Measurements from ENCODE around the gene DOCK2.

The DOCK2 gene

DNA sequence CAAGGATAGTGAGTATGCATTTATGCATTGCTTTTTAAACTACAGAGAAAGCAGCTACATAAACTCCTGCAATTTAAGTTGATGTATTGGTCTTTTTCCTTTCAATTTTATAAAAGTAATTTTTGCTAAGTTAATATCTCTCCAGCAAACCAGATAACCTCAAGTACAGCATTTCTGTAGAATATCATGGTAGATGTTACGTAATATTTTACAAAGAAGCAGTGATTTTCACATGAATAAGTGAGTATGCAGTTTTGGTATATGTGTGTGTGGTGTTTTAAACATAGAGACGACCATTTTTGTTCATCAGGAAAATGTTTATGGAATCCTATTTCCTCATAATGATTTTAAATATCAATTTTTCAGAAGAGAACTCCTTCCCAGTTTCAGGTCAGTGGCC is 224.4 kb downstream of the DOCK2 start:
- no peak overlapping the region for H3K4me2 ChIP-seq (ENCODE audit: low read depth, low read length)
- no peak overlapping the region for H3K27ac ChIP-seq (ENCODE audit: low read length)
- no peak overlapping the region for H3K4me3 ChIP-seq (ENCODE audit: low read length)
- H3K9me2 ChIP-seq (replicated peaks; ENCODE audit: insufficient read depth, low read length): no peaks in the 10 kb centered on the region
- no peak overlapping the region for H2AFZ ChIP-seq (ENCODE audit: low read length)
- H3K4me1 ChIP-seq (ENCODE audit: low read length): 0 out of 2 replicates have a peak, but pooled peaks cover 3% of the 10 kb centered on the region
- no peak for DNase-seq
- H3K79me2 ChIP-seq (ENCODE audit: low read length): no peaks in the 10 kb centered on the region
- no peaks in the 10 kb centered on the region for H3K9me3 ChIP-seq (replicated peaks; ENCODE audit: insufficient read depth, low read length)
- H3K9ac ChIP-seq (ENCODE audit: low read length): no peak overlapping the region
- H3K27me3 ChIP-seq (replicated peaks; ENCODE audit: insufficient read depth, low read length): no peaks in the 10 kb centered on the region
- no peaks in the 10 kb centered on the region for H3F3A ChIP-seq (ENCODE audit: insufficient read depth, low read length)
- TF ChIP-seq EZH2 (optimal IDR thresholded peaks at IDR 0.05; ENCODE audit: low read depth, low read length) (no peak), CTCF (IDR thresholded peaks at IDR 0.05; ENCODE audit: low read length) (no peak), EZH2phosphoT487 (IDR thresholded peaks at IDR 0.05; ENCODE audit: low read length) (no peak)
- no peaks in the 10 kb centered on the region for H4K20me1 ChIP-seq (ENCODE audit: insufficient read depth, low read length)
- no peaks in the 10 kb centered on the region for H3K36me3 ChIP-seq (replicated peaks; ENCODE audit: insufficient read depth, low read length)

DNA sequence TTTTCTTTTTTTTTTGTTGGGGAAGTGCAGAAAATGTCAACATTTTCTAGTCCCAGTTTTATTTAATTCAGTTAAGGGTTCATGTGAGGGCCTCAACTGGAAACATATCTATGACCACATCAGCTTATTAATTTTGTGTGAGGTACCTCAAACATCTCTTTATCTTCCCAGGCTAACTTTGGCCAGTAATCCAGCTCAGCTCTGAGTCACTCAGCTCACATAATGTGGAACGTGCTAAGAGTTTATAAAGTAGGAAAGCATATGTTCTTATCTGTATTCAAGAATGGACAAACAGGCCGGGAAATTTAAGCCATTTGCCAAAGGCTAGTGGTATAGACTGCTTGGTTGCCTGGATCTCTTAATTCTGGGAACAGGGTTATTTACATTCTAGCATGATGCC is 224.9 kb downstream of the DOCK2 start:
- Histone ChIP-seq H3K9me2 (replicated peaks; ENCODE audit: insufficient read depth, low read length) (no peaks in the 10 kb centered on the region), H2AFZ (ENCODE audit: low read length) (no peak overlapping the region), H3K36me3 (replicated peaks; ENCODE audit: insufficient read depth, low read length) (no peaks in the 10 kb centered on the region), H3K9me3 (replicated peaks; ENCODE audit: insufficient read depth, low read length) (no peaks in the 10 kb centered on the region), H3K4me2 (ENCODE audit: low read depth, low read length) (no peak overlapping the region), H3K4me3 (ENCODE audit: low read length) (no peak overlapping the region), H3K79me2 (ENCODE audit: low read length) (no peaks in the 10 kb centered on the region), H3K27me3 (replicated peaks; ENCODE audit: insufficient read depth, low read length) (no peaks in the 10 kb centered on the region), H3F3A (ENCODE audit: insufficient read depth, low read length) (no peaks in the 10 kb centered on the region), H3K4me1 (ENCODE audit: low read length) (0 out of 2 replicates have a peak, but pooled peaks cover 5% of the 10 kb centered on the region), H3K9ac (ENCODE audit: low read length) (no peak overlapping the region), H4K20me1 (ENCODE audit: insufficient read depth, low read length) (no peaks in the 10 kb centered on the region), H3K27ac (ENCODE audit: low read length) (no peak overlapping the region)
- TF ChIP-seq EZH2phosphoT487 (IDR thresholded peaks at IDR 0.05; ENCODE audit: low read length) (no peak), CTCF (IDR thresholded peaks at IDR 0.05; ENCODE audit: low read length) (no peak), EZH2 (optimal IDR thresholded peaks at IDR 0.05; ENCODE audit: low read depth, low read length) (no peak)
- DNase-seq: no peak

GRCh38 chr5:169862391-169862811 is 225.3 kb downstream of the DOCK2 start:
- no peaks in the 10 kb centered on the region for H3K79me2 ChIP-seq (ENCODE audit: low read length)
- H3K4me3 ChIP-seq (ENCODE audit: low read length): no peak overlapping the region
- H3K4me2 ChIP-seq (ENCODE audit: low read depth, low read length): no peak overlapping the region
- no peak overlapping the region for H3K9ac ChIP-seq (ENCODE audit: low read length)
- no peaks in the 10 kb centered on the region for H3K9me3 ChIP-seq (replicated peaks; ENCODE audit: insufficient read depth, low read length)
- no peaks in the 10 kb centered on the region for H4K20me1 ChIP-seq (ENCODE audit: insufficient read depth, low read length)
- no peaks in the 10 kb centered on the region for H3K27me3 ChIP-seq (replicated peaks; ENCODE audit: insufficient read depth, low read length)
- H3F3A ChIP-seq (ENCODE audit: insufficient read depth, low read length): no peaks in the 10 kb centered on the region
- no peak overlapping the region for H2AFZ ChIP-seq (ENCODE audit: low read length)
- no peak overlapping the region for H3K27ac ChIP-seq (ENCODE audit: low read length)
- TF ChIP-seq EZH2 (optimal IDR thresholded peaks at IDR 0.05; ENCODE audit: low read depth, low read length): no peak
- TF ChIP-seq EZH2phosphoT487 (IDR thresholded peaks at IDR 0.05; ENCODE audit: low read length): no peak
- TF ChIP-seq CTCF (IDR thresholded peaks at IDR 0.05; ENCODE audit: low read length): no peak
- H3K4me1 ChIP-seq (ENCODE audit: low read length): 0 out of 2 replicates have a peak, but pooled peaks cover 5% of the 10 kb centered on the region
- no peaks in the 10 kb centered on the region for H3K36me3 ChIP-seq (replicated peaks; ENCODE audit: insufficient read depth, low read length)
- no peak for DNase-seq
- H3K9me2 ChIP-seq (replicated peaks; ENCODE audit: insufficient read depth, low read length): no peaks in the 10 kb centered on the region

Measured in MM.1S (cell line).